Liver (tissue), 9 donors: Measurements from ENCODE around the gene GLIS1. TPM values are rescaled to one million over a fixed set of nuclear protein-coding genes. Genes with fewer than 3 reads are reported as not detected.

Source experiments
- DNase-seq: peaks from one replicate; pipeline ENCODE4 v3.0.0-alpha.2; 2017; ENCODE audit warnings: low spot score
- H3K27ac ChIP-seq, 2 donors: one replicate each; pipeline ENCODE4 v1.7.0; 2013; ENCODE audit warnings: inconsistent platforms in 2 of 2, low read length in 2 of 2, control low read depth in 1 of 2, low read depth in 1 of 2, mild to moderate bottlenecking in 1 of 2
- H3K27me3 ChIP-seq, 4 donors: one replicate each; pipeline versions ENCODE4 v1.6.1 to v1.7.0; 2013; ENCODE audit warnings: low read length in 3 of 4, inconsistent platforms in 1 of 4, mild to moderate bottlenecking in 1 of 4, moderate library complexity in 1 of 4; ENCODE audit not compliant: control insufficient read depth in 4 of 4, insufficient read depth in 4 of 4
- H3K36me3 ChIP-seq, 4 donors: one replicate each; pipeline versions ENCODE4 v1.6.1 to v1.7.0; 2013; ENCODE audit warnings: low read length in 3 of 4, mild to moderate bottlenecking in 3 of 4, low read depth in 1 of 4, moderate library complexity in 1 of 4; ENCODE audit not compliant: control insufficient read depth in 4 of 4, insufficient read depth in 3 of 4
- H3K4me1 ChIP-seq, 4 donors: one replicate each; pipeline versions ENCODE4 v1.6.1 to v1.7.0; 2013; ENCODE audit warnings: low read length in 3 of 4, mild to moderate bottlenecking in 3 of 4, moderate library complexity in 1 of 4; ENCODE audit not compliant: control insufficient read depth in 4 of 4, insufficient read depth in 4 of 4
- H3K4me3 ChIP-seq, 3 donors: one replicate each; pipeline versions ENCODE4 v1.6.1 to v1.7.0; 2013; ENCODE audit warnings: low read length in 3 of 3, control low read depth in 1 of 3, low read depth in 1 of 3, mild to moderate bottlenecking in 1 of 3
- H3K9ac ChIP-seq, 2 donors: one replicate each; pipeline ENCODE4 v1.7.0; 2013; ENCODE audit warnings: low read length in 2 of 2, mild to moderate bottlenecking in 2 of 2, moderate library complexity in 2 of 2, control low read depth in 1 of 2, low read depth in 1 of 2
- H3K9me3 ChIP-seq, 4 donors: one replicate each; pipeline versions ENCODE4 v1.6.1 to v1.7.0; 2013; ENCODE audit warnings: low read length in 3 of 4; ENCODE audit not compliant: control insufficient read depth in 4 of 4
- EGR1 ChIP-seq, 2 donors: IDR thresholded peaks; 2 replicates each; pipeline ENCODE4 v1.6.1; 2016 to 2018; ENCODE audit warnings: antibody characterized with exemption in 2 of 2, low read depth in 2 of 2
- FOXA2 ChIP-seq: IDR thresholded peaks from 2 replicates; pipeline ENCODE4 v1.6.1; 2016; ENCODE audit warnings: antibody characterized with exemption
- HNF4A ChIP-seq, 2 donors: conservative IDR thresholded peaks; 2 replicates each; pipeline ENCODE4 v1.6.1; 2016; ENCODE audit warnings: antibody characterized with exemption in 2 of 2, mild to moderate bottlenecking in 2 of 2
- HNF4G ChIP-seq: IDR thresholded peaks from 2 replicates; pipeline ENCODE4 v1.6.1; 2016; ENCODE audit warnings: antibody characterized with exemption
- JUND ChIP-seq, 2 donors: IDR thresholded peaks; 2 replicates each; pipeline ENCODE4 v1.6.1; 2016; ENCODE audit warnings: antibody characterized with exemption in 2 of 2
- RAD21 ChIP-seq, 2 donors: IDR thresholded peaks; 2 replicates each; pipeline ENCODE4 v1.6.1; 2016; ENCODE audit warnings: antibody characterized with exemption in 2 of 2, mild to moderate bottlenecking in 2 of 2
- RXRA ChIP-seq, 2 donors: IDR thresholded peaks; 2 replicates each; pipeline ENCODE4 v1.6.1; 2017 to 2018; ENCODE audit warnings: antibody characterized with exemption in 2 of 2, mild to moderate bottlenecking in 1 of 2
- SP1 ChIP-seq: IDR thresholded peaks from 2 replicates; pipeline ENCODE4 v1.6.1; 2018; ENCODE audit warnings: antibody characterized with exemption, mild to moderate bottlenecking
- TAF1 ChIP-seq: conservative IDR thresholded peaks from 2 replicates; pipeline ENCODE4 v1.6.1; 2016; ENCODE audit warnings: antibody characterized with exemption, mild to moderate bottlenecking
- ZBTB33 ChIP-seq: IDR thresholded peaks from 2 replicates; pipeline ENCODE4 v1.6.1; 2016; ENCODE audit warnings: antibody characterized with exemption
- WGBS: extraction: QIAGEN DNeasy Blood & Tissue Kit; methylation state at CpG from one replicate; pipeline ENCODE4 v1.1.7; 2013; 5-methylcytosine and 5-hydroxymethylcytosine counted together
- polyA plus RNA-seq, 2 donors: library from polyadenylated mRNA; stranded (reverse) in 1 of 2; unstranded in 1 of 2; fragments of 200-250 nt in 1 of 2; fragments of >200 nt in 1 of 2; fragmentation: Nextera tagmentation in 1 of 2; extraction: Ambion mirVana in 1 of 2; gene quantifications; one replicate each; pipeline versions ENCODE4 v1.2.1 to v1.2.3, GENCODE V29; 2013 to 2015
- total RNA-seq, 2 donors: library from RNA; depleted of rRNA; stranded (reverse); fragments of >200 nt; gene quantifications; one replicate each; pipeline ENCODE4 v1.2.3, GENCODE V29; 2014
- TF ChIP-seq, protein P1 (sequence below): IDR thresholded peaks from 2 replicates; pipeline ENCODE4 v1.6.1; 2016; ENCODE audit warnings: antibody characterized with exemption
- TF ChIP-seq, protein P2 (sequence below): IDR thresholded peaks from 2 replicates; pipeline ENCODE4 v1.6.1; 2016; ENCODE audit warnings: antibody characterized with exemption, mild to moderate bottlenecking
- TF ChIP-seq, protein P3 (sequence below): fragments of 150-350 bp; IDR thresholded peaks from 2 replicates; pipeline ENCODE4 v1.5.1; 2017; ENCODE audit warnings: improper control_type of control experiment, low read depth, low read length; ENCODE audit not compliant: missing input control
- donor health status: healthy.
- donor health status: healthy.
- donor health status: healthy.
- donor health status: healthy.
- donor health status: healthy.

The GLIS1 gene
- total and polyA plus RNA-seq, 4 donors = under 0.01 to 0.05 TPM; not detected in 2

- H3K27me3 ChIP-seq = no peaks in the 10 kb centered on the region
Observed at GRCh38 chr1:53577761-53578100, 161.2 kb downstream of the GLIS1 start.

GRCh38 chr1:53576866-53577760 is 161.9 kb downstream of the GLIS1 start:
- no peaks in the 10 kb centered on the region for H3K27me3 ChIP-seq
- H3K4me3 ChIP-seq = no peak overlapping the region
- no peak for DNase-seq
- H3K9ac ChIP-seq = no peak overlapping the region
- no peak overlapping the region for H3K27ac ChIP-seq
- H3K9me3 ChIP-seq = no peaks in the 10 kb centered on the region
- H3K4me1 ChIP-seq = no peaks in the 10 kb centered on the region
- TF ChIP-seq FOXA2 = no peak
- TF ChIP-seq ZBTB33 = no peak
- no peaks in the 10 kb centered on the region for H3K36me3 ChIP-seq
- WGBS = 97% methylated on average over 5 of the region's 5 CpGs

More at GRCh38 chr1:53577761-53578100, 161.2 kb downstream of the GLIS1 start:
- Histone ChIP-seq H3K9ac (no peak overlapping the region), H3K9me3 (no peaks in the 10 kb centered on the region), H3K36me3 (no peaks in the 10 kb centered on the region), H3K27ac (no peak overlapping the region), H3K4me3 (no peak overlapping the region), H3K4me1 (no peaks in the 10 kb centered on the region)
- WGBS = 90% methylated on average over 4 of the region's 4 CpGs
- no peak for TF ChIP-seq RXRA (IDR thresholded peaks at IDR 0.05)
- TF ChIP-seq TAF1 = no peak
- TF ChIP-seq HNF4G = no peak
- TF ChIP-seq, protein P1, sequence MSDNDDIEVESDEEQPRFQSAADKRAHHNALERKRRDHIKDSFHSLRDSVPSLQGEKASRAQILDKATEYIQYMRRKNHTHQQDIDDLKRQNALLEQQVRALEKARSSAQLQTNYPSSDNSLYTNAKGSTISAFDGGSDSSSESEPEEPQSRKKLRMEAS = no peak
- TF ChIP-seq HNF4A (conservative IDR thresholded peaks at IDR 0.05) = no peak
- TF ChIP-seq, protein P2, sequence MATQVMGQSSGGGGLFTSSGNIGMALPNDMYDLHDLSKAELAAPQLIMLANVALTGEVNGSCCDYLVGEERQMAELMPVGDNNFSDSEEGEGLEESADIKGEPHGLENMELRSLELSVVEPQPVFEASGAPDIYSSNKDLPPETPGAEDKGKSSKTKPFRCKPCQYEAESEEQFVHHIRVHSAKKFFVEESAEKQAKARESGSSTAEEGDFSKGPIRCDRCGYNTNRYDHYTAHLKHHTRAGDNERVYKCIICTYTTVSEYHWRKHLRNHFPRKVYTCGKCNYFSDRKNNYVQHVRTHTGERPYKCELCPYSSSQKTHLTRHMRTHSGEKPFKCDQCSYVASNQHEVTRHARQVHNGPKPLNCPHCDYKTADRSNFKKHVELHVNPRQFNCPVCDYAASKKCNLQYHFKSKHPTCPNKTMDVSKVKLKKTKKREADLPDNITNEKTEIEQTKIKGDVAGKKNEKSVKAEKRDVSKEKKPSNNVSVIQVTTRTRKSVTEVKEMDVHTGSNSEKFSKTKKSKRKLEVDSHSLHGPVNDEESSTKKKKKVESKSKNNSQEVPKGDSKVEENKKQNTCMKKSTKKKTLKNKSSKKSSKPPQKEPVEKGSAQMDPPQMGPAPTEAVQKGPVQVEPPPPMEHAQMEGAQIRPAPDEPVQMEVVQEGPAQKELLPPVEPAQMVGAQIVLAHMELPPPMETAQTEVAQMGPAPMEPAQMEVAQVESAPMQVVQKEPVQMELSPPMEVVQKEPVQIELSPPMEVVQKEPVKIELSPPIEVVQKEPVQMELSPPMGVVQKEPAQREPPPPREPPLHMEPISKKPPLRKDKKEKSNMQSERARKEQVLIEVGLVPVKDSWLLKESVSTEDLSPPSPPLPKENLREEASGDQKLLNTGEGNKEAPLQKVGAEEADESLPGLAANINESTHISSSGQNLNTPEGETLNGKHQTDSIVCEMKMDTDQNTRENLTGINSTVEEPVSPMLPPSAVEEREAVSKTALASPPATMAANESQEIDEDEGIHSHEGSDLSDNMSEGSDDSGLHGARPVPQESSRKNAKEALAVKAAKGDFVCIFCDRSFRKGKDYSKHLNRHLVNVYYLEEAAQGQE = no peak
- TF ChIP-seq SP1 = no peak
- no peak for TF ChIP-seq EGR1 (IDR thresholded peaks at IDR 0.05; ENCODE audit: low read depth in 2 of 2)
- TF ChIP-seq, protein P3, sequence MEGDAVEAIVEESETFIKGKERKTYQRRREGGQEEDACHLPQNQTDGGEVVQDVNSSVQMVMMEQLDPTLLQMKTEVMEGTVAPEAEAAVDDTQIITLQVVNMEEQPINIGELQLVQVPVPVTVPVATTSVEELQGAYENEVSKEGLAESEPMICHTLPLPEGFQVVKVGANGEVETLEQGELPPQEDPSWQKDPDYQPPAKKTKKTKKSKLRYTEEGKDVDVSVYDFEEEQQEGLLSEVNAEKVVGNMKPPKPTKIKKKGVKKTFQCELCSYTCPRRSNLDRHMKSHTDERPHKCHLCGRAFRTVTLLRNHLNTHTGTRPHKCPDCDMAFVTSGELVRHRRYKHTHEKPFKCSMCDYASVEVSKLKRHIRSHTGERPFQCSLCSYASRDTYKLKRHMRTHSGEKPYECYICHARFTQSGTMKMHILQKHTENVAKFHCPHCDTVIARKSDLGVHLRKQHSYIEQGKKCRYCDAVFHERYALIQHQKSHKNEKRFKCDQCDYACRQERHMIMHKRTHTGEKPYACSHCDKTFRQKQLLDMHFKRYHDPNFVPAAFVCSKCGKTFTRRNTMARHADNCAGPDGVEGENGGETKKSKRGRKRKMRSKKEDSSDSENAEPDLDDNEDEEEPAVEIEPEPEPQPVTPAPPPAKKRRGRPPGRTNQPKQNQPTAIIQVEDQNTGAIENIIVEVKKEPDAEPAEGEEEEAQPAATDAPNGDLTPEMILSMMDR = no peak
- no peak for TF ChIP-seq JUND (IDR thresholded peaks at IDR 0.05)
- TF ChIP-seq RAD21 (IDR thresholded peaks at IDR 0.05) = no peak
- DNase-seq = no peak
